ENCODE measurements around the gene PTH1R. TPM values are rescaled to one million over a fixed set of nuclear protein-coding genes. Genes with fewer than 3 reads are reported as not detected.

PTH1R gene
- total RNA-seq, 1 donor from 2014 or later: 13.0 TPM

- Histone ChIP-seq H3K4me3 (no peak overlapping the region), H3K36me3 (no peaks in the 10 kb centered on the region), H3K9me3 (no peaks in the 10 kb centered on the region), H3K27me3 (no peaks in the 10 kb centered on the region), H3K27ac (no peak overlapping the region), H3K4me1 (peaks cover 26% of the 10 kb centered on the region)
- intact Hi-C loops (cut with DNase I): no loop called here
- TF ChIP-seq CTCF (IDR thresholded peaks at IDR 0.05) (no peak), POLR2AphosphoS5 (IDR thresholded peaks at IDR 0.05; ENCODE audit: insufficient read depth in 1 of 2, low read depth in 1 of 2) (no peak), POLR2A (IDR thresholded peaks at IDR 0.05) (no peak)
- DNase-seq (ENCODE audit: extremely low spot score in 2 of 2): peak in 1 of 2 donors; percentile 76
Measured at GRCh38 chr3:46849686-46850467, 27.6 kb upstream of the PTH1R start.

GRCh38 chr3:46850468-46850779 lies 27.1 kb upstream of the PTH1R start:
- intact Hi-C loops (cut with DNase I): no loop called here
- Histone ChIP-seq H3K27me3 (no peaks in the 10 kb centered on the region), H3K4me3 (no peak overlapping the region), H3K9me3 (no peaks in the 10 kb centered on the region), H3K4me1 (peaks cover 20% of the 10 kb centered on the region), H3K27ac (no peak overlapping the region), H3K36me3 (no peaks in the 10 kb centered on the region)
- no peak for DNase-seq (ENCODE audit: extremely low spot score in 2 of 2)
- TF ChIP-seq CTCF (IDR thresholded peaks at IDR 0.05): no peak

GRCh38 chr3:46851364-46852333 lies 25.9 kb upstream of the PTH1R start:
- peak in 1 of 2 donors; percentile 69 for DNase-seq (ENCODE audit: extremely low spot score in 2 of 2)
- Histone ChIP-seq H3K9me3 (no peaks in the 10 kb centered on the region), H3K27ac (no peak overlapping the region), H3K27me3 (no peaks in the 10 kb centered on the region), H3K4me3 (no peak overlapping the region), H3K36me3 (no peaks in the 10 kb centered on the region), H3K4me1 (peaks cover 13% of the 10 kb centered on the region)
- TF ChIP-seq CTCF (IDR thresholded peaks at IDR 0.05) (no peak), POLR2A (IDR thresholded peaks at IDR 0.05) (no peak), POLR2AphosphoS5 (IDR thresholded peaks at IDR 0.05; ENCODE audit: insufficient read depth in 1 of 2, low read depth in 1 of 2) (no peak)
- intact Hi-C loops (cut with DNase I): no loop called here

GRCh38 chr3:46852334-46852720 lies 25.2 kb upstream of the PTH1R start:
- H3K9me3 ChIP-seq: no peaks in the 10 kb centered on the region
- DNase-seq (ENCODE audit: extremely low spot score in 2 of 2): no peak
- H3K4me3 ChIP-seq: no peak overlapping the region
- H3K27me3 ChIP-seq: no peaks in the 10 kb centered on the region
- TF ChIP-seq POLR2AphosphoS5 (IDR thresholded peaks at IDR 0.05; ENCODE audit: insufficient read depth in 1 of 2, low read depth in 1 of 2) (no peak), CTCF (IDR thresholded peaks at IDR 0.05) (no peak), POLR2A (IDR thresholded peaks at IDR 0.05) (no peak)
- peaks cover 6% of the 10 kb centered on the region for H3K4me1 ChIP-seq
- no peak overlapping the region for H3K27ac ChIP-seq
- H3K36me3 ChIP-seq: no peaks in the 10 kb centered on the region
- intact Hi-C loops (cut with DNase I): no loop called here

All from vagina (tissue), 2 donors.